Bronchial epithelial cell (primary cell): ENCODE measurements around the gene YIPF6. TPM values are rescaled to one million over a fixed set of nuclear protein-coding genes. Genes with fewer than 3 reads are reported as not detected.

ENCODE experiments used
- DNase-seq: peaks from one replicate; pipeline ENCODE4 v3.0.0-alpha.2; 2010; ENCODE audit warnings: low read depth
- FAIRE-seq: peaks from 2 replicates; lab custom pipeline; 2011; peaks lifted over from hg19 to GRCh38; lab: Jason Lieb, UNC
- H3K27me3 ChIP-seq: 2 replicates; pipeline ENCODE4 v1.5.1; 2011; ENCODE audit warnings: low read length; ENCODE audit not compliant: control insufficient read depth, insufficient read depth
- H3K36me3 ChIP-seq: 2 replicates; pipeline ENCODE4 v1.5.1; 2011; ENCODE audit warnings: low read length; ENCODE audit not compliant: control insufficient read depth, insufficient read depth
- H3K4me3 ChIP-seq: 2 replicates; pipeline ENCODE4 v1.5.1; 2011; ENCODE audit warnings: mild to moderate bottlenecking, low read depth, low read length, control low read depth
- total RNA-seq: library from RNA; depleted of rRNA; stranded (reverse); fragments of >200 nt; gene quantifications from 2 replicates; pipeline ENCODE4 v1.2.1, GENCODE V29; 2014
- TF ChIP-seq, protein P1 (sequence below): IDR thresholded peaks from 2 replicates; pipeline ENCODE4 v1.5.1; 2011; ENCODE audit warnings: mild to moderate bottlenecking, moderate library complexity, low read length, control low read depth, inconsistent platforms; ENCODE audit not compliant: insufficient read depth, severe bottlenecking

YIPF6 gene, protein sequence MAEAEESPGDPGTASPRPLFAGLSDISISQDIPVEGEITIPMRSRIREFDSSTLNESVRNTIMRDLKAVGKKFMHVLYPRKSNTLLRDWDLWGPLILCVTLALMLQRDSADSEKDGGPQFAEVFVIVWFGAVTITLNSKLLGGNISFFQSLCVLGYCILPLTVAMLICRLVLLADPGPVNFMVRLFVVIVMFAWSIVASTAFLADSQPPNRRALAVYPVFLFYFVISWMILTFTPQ
- 35.6 and 37.1 TPM in 2 replicates for total RNA-seq

DNA sequence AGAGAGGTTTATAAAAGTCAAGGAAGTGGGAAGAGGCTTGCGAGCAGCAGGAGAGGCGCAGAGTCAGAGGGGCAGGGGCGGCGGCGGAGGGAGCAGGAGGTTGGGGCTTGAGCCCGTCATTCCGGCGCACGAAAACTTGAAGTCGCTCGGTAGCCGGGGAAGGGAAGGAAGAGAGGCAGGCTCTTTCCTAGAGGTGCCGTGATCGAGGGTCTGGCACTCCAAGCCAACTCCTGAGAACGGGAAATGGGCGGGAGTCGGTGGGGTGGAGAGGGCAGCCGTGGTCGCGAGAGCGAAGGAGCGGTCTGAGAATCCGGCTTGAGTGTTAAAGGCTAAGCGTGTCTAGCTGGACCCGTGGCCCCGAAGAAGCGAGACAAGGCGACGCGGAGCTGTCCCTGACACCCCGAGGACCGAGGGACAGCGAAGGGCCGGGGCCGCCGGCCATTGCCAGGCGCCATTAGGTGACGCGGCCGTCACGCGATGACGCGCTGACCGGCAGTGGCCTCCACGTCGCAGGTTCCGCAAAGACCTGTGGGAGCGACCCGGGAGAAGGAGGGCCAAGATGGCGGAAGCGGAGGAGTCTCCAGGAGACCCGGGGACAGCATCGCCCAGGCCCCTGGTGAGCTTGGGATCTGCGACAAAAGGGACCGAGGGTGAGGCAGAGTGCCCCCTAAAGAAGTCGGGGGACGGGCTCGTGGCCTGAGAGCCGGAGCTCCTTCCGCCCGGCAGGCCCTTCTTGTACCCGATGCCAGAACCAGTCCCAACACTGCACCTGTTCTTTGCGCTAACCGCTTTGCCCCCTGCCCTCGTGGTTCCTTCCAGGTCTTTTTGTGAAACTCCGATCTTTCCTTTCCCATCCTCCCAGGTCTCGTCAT, at the start of gene YIPF6:
TSS of gene YIPF6 (plus strand) at position 544 of the 872 bp plus-strand sequence. CDS start at position 560, 16 bp downstream.
- FAIRE-seq (no peak), DNase-seq (peak; percentile 38)
- Histone ChIP-seq H3K27me3 (no peaks in the 10 kb centered on the region), H3K4me3 (peak within 1 kb of the TSS; percentile 79), H3K36me3 (peaks cover 2% of the 10 kb centered on the region)
- TF ChIP-seq, protein P1, sequence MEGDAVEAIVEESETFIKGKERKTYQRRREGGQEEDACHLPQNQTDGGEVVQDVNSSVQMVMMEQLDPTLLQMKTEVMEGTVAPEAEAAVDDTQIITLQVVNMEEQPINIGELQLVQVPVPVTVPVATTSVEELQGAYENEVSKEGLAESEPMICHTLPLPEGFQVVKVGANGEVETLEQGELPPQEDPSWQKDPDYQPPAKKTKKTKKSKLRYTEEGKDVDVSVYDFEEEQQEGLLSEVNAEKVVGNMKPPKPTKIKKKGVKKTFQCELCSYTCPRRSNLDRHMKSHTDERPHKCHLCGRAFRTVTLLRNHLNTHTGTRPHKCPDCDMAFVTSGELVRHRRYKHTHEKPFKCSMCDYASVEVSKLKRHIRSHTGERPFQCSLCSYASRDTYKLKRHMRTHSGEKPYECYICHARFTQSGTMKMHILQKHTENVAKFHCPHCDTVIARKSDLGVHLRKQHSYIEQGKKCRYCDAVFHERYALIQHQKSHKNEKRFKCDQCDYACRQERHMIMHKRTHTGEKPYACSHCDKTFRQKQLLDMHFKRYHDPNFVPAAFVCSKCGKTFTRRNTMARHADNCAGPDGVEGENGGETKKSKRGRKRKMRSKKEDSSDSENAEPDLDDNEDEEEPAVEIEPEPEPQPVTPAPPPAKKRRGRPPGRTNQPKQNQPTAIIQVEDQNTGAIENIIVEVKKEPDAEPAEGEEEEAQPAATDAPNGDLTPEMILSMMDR = no peak

DNA sequence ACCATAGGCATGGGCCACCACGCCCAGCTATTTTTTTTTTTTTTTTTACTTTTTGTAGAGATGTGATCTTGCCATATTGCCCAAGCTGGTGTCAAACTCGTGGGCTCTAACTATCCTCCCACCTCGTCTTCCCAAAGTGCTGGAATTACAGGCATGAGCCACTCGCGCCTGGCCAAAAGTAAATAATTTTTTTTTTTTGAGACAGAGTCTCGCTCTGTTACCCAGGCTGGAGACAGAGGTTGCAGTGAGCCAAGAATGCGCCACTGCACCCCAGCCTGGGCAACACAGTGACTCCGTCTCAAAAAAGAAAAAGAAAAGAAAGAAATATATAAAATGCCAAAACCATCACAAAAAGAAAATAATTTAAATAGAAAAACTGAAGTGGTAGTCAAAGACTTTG, 47.1 kb upstream of the YIPF6 start:
- H3K4me3 ChIP-seq = no peak overlapping the region
- H3K36me3 ChIP-seq = no peaks in the 10 kb centered on the region
- FAIRE-seq (no peak), DNase-seq (no peak)
- TF ChIP-seq, protein P1 = no peak
- H3K27me3 ChIP-seq = no peaks in the 10 kb centered on the region

DNA sequence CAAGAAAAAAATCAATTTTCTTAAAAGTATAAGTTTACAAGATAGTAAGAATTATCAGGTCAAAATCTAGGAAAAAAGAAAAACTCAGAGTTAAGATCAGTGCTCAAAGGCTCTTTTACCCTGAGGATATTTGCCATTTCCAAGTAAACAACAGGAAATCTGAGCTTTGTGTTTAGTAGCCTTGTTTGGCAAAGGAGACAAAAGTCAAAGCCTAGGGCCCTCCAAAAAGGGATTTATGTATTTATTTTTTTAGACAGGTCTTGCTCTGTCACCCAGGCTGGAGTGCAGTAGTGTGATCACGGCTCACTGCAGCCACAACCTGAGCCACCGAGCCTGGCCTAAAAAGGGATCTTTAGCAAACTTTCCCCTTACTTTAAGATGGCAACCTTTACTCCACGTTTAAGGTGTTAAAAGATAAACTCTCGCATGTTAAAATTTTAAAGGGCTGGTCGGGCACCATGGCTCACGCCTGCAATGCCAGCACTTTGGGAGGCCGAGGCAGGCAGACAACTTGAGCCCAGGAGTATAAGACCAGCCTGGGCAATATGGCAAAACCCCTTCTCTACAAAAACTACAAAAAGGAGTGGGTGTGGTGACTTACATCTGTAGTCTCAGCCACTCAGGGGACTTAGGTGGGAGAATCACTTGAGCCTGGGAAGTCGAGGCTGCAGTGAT, 44.2 kb upstream of the YIPF6 start:
- no peaks in the 10 kb centered on the region for H3K27me3 ChIP-seq
- FAIRE-seq = no peak
- TF ChIP-seq, protein P1 = no peak
- no peak overlapping the region for H3K4me3 ChIP-seq
- no peaks in the 10 kb centered on the region for H3K36me3 ChIP-seq
- DNase-seq = no peak

DNA sequence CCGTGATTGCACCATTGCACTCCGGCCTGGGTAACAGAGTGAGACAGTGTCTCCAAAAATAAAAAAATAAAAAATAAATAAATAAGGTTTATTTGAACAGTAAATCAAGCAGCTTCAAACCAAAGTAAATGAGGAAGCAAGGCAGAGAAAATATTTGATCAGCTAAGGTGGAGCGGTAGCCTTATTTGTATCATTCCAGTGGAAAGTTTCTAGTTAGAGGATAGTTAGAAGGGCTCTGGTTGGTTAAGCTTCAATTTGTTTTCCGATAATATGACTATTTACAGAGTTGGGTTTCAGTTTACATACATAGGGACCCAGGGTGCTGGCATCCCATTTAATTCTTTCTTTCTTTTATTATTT, 43.7 kb upstream of the YIPF6 start:
- DNase-seq (no peak), FAIRE-seq (no peak)
- Histone ChIP-seq H3K27me3 (no peaks in the 10 kb centered on the region), H3K4me3 (no peak overlapping the region), H3K36me3 (no peaks in the 10 kb centered on the region)
- TF ChIP-seq, protein P1 = no peak

DNA sequence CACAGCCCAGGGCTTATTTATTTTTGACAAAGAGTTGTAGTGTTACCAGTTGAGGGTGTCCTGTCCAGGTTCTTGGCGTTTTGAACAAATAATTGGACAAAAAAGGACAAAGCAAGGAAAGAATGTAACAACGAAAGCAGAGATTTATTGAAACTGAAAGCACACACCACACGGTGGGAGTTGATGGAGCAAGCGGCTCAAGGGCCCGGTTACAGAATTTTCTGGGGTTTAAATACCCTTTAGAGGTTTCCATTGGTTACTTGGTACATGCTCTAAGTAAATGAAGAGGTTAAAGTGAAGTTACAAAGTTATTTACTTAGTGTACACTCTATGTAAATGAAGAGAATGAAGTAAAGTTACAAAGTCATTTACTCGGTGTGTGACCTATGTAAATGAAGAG, 37.8 kb upstream of the YIPF6 start:
- no peak overlapping the region for H3K4me3 ChIP-seq
- FAIRE-seq (no peak), DNase-seq (no peak)
- H3K36me3 ChIP-seq = no peaks in the 10 kb centered on the region
- H3K27me3 ChIP-seq = no peaks in the 10 kb centered on the region
- TF ChIP-seq, protein P1 = no peak
